Activated CD8-positive, alpha-beta memory T cell treated with anti-CD3 and anti-CD28 coated beads for 36 hours (primary cell): ENCODE results near the gene C1QTNF1. TPM values are rescaled to one million over a fixed set of nuclear protein-coding genes. Genes with fewer than 3 reads are reported as not detected.

Experiments
- CTCF ChIA-PET: fragments of 350-600 bp; sonication (Branson Sonifier 250); formaldehyde crosslinking; loops from one replicate; lab custom pipeline; 2021; ENCODE audit warnings: antibody characterized with exemption; lab: Charles Lee
- POLR2A ChIA-PET: fragments of 350-600 bp; sonication (Branson Sonifier 250); formaldehyde crosslinking; loops from one replicate; lab custom pipeline; 2021; ENCODE audit warnings: antibody characterized with exemption; lab: Charles Lee
- total RNA-seq, 2 experiments: library from RNA; stranded (reverse); gene quantifications; one replicate each; pipeline ENCODE4 v1.2.3, GENCODE V29; 2021

C1QTNF1 gene
- total RNA-seq, 2 experiments from 2014 or later = 0.08 to 0.19 TPM

GRCh38 chr17:79001190-79002020, 22.6 kb upstream of the C1QTNF1 start:
- ChIA-PET POLR2A (no interaction called here), CTCF (no interaction called here)

GRCh38 chr17:79002291-79002690, 21.7 kb upstream of the C1QTNF1 start:
- ChIA-PET POLR2A (no interaction called here), CTCF (interaction anchor here (1.3 kb wide), 1 partner anchor 9 kb away, joined by 3 read pairs; no protein-coding TSS in a partner anchor)

DNA sequence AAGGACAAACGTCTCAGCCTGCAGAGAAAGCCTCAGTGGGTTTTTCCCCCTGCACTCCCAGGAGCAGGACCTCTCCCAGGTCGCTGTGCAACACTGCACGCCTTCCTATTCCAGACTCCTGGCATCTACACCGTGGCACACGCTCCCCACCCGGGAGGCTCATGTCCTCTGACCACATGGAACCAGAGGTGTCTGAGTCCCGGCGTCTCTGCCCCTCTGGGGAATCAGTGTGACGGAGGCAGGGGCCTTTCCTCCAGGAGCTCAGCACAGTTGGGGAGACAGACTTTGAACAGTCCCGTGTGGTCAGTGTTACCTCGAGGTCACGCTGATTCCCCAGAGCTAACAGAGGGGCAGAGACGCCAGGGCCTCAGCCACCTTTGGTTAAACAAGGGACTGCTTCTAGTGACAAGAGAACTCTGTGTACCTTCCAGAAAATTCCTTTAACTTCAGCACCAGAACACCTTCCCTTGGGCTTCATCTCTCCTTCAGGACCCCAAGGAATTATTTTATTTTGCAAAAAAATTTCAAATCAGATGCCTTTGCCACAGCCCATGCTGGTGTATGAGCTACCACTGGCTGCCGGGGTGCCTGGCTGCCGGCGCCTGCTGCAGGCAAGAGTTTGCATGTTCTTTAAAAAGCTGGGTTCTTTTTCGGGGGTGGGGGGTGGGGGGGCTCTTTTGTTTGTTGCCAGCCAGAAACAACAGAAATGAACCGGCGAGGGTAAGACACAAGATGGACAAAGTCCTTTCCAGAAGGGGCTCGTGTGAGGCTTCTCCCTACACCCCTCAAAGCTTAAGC, 21.0 kb upstream of the C1QTNF1 start:
- ChIA-PET POLR2A (no interaction called here), CTCF (interaction anchor here (1.0 to 1.3 kb wide), 2 partner anchors 9 to 136 kb away, joined by 3 read pairs; no protein-coding TSS in a partner anchor)

DNA sequence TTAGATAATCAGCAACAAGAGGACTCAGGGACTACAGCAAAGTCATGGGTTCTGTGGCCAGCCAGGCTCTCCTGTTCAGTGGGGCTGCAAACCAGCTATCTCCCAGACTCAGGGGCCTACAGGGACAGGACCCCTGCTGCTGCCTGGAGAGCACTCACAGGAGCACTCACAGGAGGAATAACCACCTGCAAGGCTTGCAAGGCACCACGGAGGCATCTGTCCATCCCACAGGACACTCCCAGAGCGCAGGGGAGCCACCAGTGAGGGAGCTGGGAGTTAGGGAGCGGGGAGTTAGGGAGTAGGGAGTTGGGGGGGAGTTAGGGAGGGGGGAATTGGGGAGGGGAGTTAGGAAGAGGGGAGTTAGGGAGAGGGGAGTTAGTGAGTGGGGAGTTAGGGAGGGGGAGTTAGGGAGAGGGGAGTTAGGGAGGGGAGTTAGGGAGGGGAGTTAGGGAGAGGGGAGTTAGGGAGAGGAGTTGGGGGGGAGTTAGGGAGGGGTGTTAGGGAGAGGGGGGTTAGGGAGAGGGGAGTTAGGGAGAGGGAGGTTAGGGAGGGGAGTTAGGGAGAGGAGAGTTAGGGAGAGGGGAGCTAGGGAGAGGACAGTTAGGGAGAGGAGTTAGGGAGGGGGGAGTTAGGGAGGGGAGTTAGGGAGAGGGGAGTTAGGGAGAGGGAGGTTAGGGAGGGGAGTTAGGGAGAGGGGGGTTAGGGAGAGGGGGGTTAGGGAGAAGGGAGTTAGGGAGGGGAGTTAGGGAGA, 20.1 kb upstream of the C1QTNF1 start:
- ChIA-PET CTCF (interaction anchor here (1.0 to 1.3 kb wide), 2 partner anchors 10 to 137 kb away, joined by 3 read pairs; no protein-coding TSS in a partner anchor), POLR2A (no interaction called here)

DNA sequence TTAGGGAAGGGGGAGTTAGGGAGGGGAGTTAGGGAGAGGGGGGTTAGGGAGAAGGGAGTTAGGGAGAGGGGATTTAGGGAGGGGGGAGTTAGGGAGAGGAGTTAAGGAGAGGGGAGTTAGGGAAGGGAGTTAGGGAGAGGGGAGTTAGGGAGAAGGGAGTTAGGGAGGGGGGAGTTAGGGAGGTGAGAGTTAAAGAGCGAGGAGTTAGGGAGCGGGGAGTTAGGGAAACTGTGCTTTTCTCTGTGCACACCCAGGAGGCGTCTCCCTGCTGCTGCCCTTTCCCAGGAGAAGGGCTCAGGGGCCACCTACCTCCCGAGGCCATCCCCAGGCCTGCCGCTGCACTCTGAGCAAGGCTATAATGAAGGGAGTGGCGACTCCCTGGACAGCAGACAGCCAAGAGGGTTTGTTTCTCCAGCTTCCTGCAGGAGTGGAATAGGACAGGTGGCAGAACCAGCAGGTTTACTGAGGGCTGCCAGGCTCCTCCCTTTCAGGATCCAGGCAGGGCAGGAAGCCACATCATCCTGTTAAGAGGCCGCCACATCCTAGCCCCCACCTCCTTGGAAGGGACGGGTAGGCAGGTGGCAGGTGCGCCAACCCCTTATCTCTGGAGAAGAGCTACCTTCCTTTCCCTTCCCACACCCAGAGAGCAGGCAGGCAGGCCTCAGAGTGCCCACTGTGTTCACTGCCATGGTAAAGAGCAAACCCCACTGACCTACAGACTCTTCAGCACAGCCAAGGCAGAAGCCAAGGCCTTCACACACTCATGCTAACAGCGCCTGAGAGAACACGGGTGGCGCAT, 18.7 kb upstream of the C1QTNF1 start:
- ChIA-PET POLR2A (no interaction called here), CTCF (no interaction called here)

DNA sequence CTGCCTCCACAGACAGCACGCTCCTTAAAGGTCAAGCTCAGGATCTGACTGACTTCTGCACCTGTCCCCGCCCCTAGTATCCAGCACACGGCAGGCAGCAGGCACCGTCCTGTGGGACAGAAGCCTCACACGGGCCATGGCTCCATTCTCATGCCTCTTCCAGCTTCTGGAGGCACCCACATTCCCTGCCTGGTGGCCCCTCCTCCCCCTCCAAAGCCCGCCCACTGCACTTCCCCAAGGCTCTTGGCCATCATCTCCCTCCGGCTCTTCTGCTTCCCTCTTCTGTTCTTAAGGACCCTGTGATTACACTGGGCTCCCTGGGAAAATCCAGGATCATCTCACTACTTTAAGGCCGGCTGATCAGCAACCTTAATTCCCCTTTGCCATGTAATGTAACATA, 17.9 kb upstream of the C1QTNF1 start:
- ChIA-PET POLR2A (no interaction called here), CTCF (no interaction called here)

DNA sequence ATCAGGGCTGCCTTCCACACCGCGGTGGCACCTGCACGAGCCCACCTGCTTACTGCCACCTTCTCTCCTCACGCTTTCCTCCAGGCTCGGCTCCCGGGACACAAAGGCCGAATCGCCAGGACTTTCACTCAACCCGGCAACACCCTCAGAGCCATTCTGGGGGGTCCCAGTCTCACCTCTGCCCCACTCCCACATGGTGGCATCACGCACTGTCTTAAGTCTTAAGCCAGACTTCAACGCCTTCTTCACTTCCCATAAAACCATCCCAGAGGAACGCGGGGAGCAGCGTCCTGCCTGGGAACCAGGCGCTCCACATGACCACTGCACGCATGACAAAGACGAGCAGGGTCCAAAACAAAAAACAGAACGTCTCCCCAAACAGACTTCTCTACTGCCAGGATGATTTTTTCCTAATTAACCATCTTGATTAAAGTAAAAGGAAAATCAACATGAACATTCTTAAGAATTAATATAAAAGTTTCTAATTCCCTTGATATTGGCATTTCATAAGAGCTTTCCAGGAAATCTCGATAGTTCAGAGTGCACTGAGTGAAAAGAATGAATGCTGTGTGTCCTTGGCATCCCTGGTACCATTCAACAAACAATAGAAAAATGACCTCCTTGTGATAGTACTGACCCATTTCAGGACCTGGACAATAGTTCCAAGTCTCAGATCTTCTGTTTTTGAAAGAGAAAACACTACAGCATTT, 17.0 kb upstream of the C1QTNF1 start:
- POLR2A ChIA-PET = no interaction called here
- CTCF ChIA-PET = interaction anchor here (1.8 kb wide), 1 partner anchor 13 kb away, joined by 3 read pairs; no protein-coding TSS in a partner anchor

GRCh38 chr17:79007504-79008381, 16.2 kb upstream of the C1QTNF1 start:
- CTCF ChIA-PET = interaction anchor here (1.8 kb wide), 1 partner anchor 12 kb away, joined by 3 read pairs; no protein-coding TSS in a partner anchor

GRCh38 chr17:79008666-79009387, 15.1 kb upstream of the C1QTNF1 start:
- CTCF ChIA-PET = interaction anchor here (1.8 kb wide), 1 partner anchor 11 kb away, joined by 3 read pairs; no protein-coding TSS in a partner anchor

More at GRCh38 chr17:79007504-79008381, 16.2 kb upstream of the C1QTNF1 start:
- POLR2A ChIA-PET = no interaction called here

GRCh38 chr17:79009397-79010303, 14.3 kb upstream of the C1QTNF1 start, which contains the start of gene CANT1:
Gene CANT1, minus strand, starts transcription at chr17:79009764. Its CDS starts 12,142 bp downstream, at chr17:78997622.
- CTCF ChIA-PET = no interaction called here
- POLR2A ChIA-PET = interaction anchor here (0.6 to 1.1 kb wide), 2 partner anchors 9 to 1004 kb away, joined by 3 to 4 read pairs; no protein-coding TSS in a partner anchor

More at GRCh38 chr17:79008666-79009387, 15.1 kb upstream of the C1QTNF1 start:
- POLR2A ChIA-PET = interaction anchor here (0.6 kb wide), 1 partner anchor 1005 kb away, joined by 3 read pairs; no protein-coding TSS in a partner anchor

GRCh38 chr17:79010304-79010646, 13.7 kb upstream of the C1QTNF1 start:
- CTCF ChIA-PET = no interaction called here
- POLR2A ChIA-PET = interaction anchor here (1.1 kb wide), 1 partner anchor 8 kb away, joined by 4 read pairs; no protein-coding TSS in a partner anchor

GRCh38 chr17:79011451-79012147, 12.4 kb upstream of the C1QTNF1 start:
- ChIA-PET POLR2A (no interaction called here), CTCF (no interaction called here)

DNA sequence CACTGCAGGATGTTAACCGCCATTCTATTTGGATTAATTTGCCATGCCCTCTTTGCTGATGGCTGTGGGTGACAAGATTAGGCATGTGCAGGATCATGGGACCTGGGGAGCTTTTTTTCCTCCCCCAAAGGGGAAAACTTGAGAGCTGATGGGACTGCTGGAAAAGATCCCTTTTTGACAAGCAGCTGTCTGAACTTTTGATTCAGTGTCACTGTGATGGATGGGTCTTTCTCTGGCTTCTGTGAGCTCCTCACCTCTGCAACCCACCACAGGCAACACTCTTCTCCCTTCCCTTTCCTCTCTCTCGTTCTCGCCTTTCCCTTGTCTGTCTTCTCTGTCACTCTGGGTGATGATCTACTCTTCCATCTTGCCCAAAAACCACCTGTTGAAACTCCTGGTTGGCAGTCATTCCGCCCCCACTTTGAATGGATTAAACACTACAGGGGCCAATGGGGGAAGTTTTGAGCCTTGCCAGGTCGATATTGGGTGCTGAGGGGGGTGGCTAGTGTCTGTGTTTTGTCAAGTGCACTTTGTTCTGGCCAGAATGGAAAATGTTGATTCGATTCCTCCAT, 11.3 kb upstream of the C1QTNF1 start:
- ChIA-PET POLR2A (no interaction called here), CTCF (interaction anchor here (0.9 kb wide), 1 partner anchor 9 kb away, joined by 3 read pairs; no protein-coding TSS in a partner anchor)

- CTCF ChIA-PET = no interaction called here
- POLR2A ChIA-PET = no interaction called here
Measured at GRCh38 chr17:79014158-79014758, 9.7 kb upstream of the C1QTNF1 start.
